ENCODE data around the gene WASL.
"Not testable (repeated sequence)": the region's sequence is repeated elsewhere in the genome, so short reads cannot be mapped to it uniquely, and the experiment has no call there.

Gene WASL

DNA sequence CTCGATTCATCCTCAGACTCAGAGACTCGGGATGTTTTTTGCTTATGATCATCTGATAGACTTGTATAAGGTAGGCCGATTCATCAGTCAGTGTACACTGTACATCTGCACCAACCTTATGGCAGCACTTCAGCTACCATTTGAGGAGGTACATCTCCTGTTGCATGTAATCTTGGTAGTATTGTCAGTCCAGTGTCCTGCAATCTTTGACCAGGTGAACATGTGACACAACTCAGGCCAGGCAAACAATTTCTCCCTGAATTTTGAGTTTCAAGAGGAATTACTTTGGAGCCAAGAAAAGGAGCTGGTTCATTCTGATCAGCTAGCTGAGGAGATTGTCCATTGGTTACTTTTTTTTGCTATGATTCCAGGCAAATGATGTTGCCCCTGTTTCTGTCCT lies 19.7 kb upstream of the WASL start:
- no peak for DNase-seq

DNA sequence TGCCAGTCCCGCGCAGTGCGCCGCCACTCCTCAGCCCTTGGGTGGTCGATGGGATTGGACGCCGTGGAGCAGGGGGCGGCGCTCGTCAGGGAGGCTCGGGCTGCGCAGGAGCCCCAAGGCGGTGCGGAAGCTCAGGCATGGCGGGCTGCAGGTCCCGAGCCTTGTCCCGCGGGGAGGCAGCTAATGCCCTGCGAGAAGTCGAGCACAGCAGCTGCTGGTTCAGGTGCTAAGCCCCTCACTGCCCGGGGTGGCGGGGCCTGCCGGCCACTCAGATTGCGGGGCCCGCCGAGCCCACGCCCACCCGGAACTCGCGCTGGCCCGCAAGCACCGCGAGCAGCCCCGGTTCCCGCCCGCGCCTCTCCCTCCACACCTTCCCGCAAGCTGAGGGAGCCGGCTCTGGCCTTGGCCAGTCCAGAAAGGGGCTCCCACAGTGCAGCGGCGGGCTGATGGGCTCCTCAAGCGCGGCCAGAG lies 14.4 kb upstream of the WASL start:
- no peak for DNase-seq

DNA sequence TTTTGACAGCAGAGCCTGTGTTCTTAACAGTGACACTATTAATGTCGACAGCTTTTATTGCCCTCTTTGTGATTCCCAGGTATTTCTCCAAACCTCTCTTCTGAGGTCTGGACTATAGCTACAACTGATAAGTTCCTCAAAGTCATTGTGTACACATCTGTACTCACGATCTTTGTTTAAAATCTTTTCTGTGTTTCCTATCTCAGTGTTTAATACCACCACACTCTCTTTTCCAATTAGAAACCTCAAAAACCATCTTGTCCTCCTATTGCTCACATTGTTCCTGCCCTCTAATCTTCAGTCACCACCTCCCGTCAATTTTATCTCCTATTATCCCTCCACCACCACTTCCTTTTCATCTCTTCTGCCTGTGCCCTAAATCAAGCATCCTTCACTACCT lies 12.9 kb upstream of the WASL start:
- DNase-seq = no peak

DNA sequence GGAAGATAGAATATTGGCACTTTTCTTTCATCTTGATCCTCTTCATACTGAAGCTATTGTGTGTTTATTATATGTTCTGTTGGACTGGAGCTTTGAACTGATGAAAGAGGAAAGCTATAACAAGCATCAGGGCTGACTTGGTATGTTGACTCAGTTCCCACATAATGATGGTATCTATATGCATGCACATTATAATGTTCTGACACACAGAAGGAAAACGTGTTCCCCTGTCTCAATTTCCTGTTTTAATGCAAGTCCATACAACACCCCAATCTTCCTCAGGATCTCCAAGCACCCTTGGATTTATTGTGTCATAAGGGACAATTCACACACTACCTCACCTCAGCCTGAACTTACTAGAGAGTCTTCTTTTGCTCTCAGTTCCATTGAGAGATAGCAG lies 8.3 kb upstream of the WASL start:
- no peak for DNase-seq

DNA sequence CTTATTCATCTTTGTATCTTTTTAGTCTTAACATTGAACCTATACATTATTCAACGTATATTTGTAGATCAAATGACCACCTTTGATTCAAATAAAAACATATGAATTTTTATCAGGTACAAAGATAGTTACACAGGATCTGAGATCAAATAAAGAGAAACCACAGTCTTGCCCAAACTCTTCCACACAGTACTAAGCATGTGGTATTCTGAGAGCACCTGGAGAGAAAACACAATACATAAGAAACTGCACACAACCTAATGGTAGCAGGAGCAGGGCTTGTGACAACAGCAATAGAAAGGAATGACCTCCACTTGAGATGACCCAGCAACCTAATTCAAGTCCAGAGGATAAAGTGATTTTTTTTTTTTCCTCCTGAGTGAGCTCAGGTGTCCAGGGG lies 6.5 kb upstream of the WASL start:
- DNase-seq = no peak

DNA sequence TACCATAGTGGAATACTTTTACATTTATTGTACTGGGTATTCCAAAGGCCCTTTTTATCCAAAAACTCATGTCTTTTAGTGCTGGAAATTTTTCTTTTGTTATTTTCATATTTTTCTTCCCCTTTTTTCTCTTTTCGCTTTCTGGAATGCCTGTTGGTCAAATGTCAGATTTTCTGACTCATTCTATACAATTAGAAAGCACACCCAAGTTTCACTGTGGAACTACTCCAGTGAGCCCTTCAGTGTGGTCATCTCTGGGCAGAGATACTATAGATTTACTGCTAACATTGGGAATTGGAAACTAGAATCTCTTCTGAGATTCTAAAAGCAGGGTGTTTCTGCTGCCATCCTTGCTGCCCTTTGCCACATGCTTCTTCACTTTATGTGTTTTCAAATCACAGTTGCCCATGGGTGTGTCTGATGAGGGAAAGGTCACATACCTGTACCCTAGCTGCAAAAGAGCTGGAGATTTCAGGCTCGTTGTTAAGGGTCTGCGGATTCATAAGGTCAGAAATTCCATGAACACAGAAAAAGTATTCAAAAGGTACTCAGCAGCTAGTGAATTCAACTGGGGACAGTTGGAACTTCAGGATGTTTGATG lies 5.6 kb upstream of the WASL start:
- DNase-seq = no peak

DNA sequence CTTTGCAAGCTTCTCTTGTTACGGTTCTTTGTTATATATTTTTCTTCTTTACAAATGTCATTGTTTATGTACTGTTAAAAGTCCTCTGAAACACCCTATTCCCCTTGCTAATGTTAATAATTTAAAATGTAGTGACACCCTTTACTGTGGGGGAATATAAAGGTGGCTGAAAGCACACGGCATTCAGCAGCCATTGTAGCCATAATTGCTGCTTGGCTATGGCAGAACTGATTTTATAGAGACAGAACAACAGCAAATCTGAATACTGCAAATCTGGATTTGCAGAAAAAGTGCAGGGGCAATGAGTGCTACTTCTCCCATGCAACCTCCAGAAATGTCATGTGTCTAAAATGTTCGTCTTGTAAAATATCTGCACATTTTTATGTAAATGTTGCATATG lies 3.7 kb upstream of the WASL start:
- no peak for DNase-seq

DNA sequence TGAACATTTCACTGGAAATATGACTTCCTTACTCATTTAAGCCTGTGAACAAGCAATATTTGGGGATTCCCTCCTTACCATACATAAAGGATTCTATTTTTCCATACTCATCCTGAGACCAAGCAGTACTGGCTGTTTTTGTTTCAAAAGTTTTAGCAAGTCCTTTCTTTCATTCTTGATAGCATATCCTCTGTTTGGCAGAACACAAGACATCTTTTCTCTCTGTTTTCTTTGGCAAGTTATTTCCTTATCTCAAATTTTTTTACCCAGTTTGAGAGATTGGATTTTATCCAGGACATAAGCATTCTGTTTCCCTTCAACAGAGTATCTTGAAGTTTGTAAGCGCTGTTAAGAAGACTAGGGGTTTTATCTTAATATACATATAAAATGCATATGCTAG lies 3.0 kb upstream of the WASL start:
- DNase-seq = no peak

DNA sequence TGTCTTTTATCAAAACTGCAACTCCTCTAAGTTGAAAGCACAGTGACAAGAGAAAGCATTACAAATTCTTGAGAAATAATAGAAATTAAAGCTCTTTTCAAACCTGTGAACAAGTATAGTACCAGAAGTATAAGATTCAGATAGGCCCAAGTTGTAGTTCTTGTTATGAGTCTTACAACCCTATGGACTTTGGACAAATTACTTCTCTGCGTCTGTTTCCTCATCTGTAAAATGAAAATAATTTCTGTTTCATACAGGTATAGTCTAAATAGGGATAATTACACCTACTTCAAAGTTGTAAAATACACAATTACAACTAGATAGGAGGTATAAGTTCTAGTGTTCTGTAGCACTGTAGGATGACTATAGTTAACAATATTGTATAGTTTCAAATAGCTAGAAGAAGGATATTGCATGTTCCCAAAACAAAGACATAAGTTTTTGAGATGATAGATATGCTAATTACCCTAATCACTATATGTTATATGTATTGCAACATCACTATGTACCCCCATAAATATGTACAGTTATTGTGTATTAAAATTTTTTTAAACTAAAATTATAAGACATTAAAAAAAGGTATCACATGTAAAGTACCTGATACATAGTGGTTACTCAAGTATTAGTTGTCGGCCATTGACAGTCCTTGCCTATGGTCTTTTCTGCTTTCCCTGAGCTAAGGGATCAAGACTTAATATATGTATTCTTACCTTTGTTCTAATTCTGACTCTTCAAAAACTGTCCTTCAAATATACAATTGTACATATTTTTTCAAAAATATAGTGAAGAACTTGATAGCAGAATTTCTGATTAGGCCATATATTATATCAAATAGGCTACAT lies 1.8 kb upstream of the WASL start:
- DNase-seq = no peak

DNA sequence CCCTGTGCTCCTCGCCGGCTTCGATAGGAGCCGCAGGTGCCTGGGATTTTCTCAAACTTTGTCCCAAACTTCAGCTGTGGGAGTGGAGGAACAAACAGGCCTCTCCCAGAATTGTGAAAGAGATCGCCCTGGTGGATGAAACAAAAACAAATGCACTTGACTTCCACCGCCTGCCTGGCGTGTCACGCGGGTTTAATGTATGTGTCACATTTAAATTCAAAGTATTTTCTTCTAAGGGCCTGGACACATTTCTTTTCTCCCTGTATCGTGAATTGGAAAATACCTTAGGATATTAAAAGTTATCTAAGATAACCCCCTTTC lies 694 bp upstream of the WASL start:
- no peak for DNase-seq

DNA sequence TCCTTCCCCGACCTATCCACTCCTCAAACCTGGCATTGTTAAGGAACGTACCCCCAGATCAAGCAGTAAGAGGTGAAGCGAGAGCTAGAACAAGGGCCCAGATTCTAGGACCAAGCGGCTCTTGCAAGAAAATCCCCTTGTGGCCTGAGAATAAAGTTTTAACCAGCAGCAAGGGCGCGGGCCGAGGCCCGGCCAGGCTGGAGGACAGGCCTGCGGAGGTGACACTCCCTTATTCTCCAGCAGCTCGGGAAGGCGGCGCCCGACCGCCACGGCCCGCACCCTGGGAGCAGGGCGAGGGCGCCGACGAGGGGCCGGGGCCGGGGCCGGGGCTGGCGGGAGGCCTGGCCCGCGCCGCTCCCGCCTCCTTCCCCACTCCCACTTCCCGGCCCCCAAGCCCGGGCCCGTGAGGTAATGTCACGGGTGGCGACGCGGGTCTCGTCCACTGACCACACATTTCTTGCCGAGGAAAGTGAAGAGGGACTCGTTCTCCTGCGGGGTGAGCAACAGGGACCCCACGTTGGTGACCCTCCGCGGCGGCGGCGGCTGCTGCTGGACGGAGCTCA lies 551 bp downstream of the WASL start:
- DNase-seq = peak; percentile 13

DNA sequence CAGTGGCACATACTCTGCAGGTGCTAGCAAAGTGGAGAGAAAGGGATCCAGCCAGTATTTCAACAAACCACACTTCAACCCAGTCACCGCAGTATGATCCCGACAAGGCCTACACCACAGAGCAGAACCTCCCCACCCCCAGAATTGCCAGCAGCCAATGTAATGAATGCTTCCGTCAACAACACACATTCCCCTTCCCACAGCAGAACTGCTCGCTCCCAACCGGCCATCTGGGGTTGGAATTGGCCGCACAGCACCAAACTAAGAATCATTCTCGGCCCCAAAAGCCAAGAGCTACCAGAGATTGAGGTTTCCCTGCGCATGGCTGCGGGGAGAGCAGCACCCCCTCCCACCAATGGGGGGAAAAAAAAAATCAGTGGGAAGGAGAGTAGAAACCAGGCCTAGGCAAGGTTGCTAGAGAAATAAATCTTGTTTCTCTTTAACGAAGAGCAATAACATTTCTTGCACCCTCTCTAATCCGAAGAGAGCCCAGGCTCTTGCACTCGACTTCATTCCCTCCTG lies 1.1 kb downstream of the WASL start:
- DNase-seq = no peak

DNA sequence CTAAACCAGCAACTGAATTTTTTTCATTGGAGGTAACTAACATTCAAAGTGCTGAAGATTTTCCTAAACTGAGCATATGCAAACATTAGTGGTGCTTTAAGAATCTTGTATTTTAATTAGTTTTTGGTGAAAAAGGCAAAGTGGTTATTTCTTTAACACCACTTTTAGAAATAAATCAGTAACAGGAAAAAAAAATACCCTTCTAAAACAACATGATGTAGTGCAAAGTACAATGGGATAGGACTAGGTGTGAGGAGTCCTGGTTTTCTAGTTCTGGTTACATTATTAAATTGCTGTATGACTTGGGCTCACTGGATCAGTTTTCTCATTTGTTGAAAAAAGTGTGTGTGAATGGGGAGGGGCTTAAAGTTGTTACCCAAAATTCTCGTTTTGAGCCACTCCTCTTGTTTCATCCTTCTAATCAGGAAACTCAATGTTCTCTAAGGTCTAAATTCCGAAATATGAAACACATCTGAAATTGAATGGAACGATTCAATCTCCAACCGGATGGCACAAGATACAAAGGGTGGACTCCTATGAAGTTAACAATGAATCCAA lies 1.8 kb downstream of the WASL start:
- no peak for DNase-seq

DNA sequence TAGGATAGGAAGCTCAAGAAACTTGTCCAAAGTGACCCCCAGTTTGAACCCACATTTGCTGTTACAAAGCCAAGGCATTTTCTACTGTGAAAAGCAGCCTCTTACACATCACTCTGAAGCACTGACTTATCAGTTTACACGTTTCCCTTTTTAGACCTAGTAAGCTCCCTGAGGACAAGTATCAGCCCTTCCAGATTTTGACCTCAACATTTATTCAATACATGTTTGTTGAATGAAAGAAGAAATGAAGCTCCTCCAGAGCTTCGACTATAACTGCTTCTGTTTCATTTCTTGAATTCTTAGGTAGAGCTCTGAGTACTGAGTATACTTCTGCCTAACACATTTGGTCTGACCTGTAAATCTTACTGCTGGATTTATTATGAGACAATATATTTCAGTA lies 2.7 kb downstream of the WASL start:
- DNase-seq = no peak

DNA sequence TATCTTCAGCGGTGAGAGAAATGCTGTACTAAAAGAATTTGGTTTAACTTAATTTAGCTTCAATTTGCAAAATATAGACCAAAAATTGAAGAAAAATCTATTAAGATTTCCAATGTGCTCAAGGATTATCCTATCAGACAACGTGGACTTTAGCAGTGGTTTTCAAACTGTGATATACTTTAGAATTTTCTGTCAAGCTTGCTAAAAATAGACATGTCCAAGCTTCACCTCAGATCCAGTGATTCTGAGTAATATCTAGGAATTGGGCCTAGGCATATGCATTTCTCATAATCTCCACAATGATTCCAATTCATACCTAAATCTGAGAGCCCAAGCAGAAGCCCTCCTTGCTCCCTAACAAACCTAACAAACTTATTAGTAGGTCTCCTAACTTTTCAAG lies 3.4 kb downstream of the WASL start:
- no peak for DNase-seq

DNA sequence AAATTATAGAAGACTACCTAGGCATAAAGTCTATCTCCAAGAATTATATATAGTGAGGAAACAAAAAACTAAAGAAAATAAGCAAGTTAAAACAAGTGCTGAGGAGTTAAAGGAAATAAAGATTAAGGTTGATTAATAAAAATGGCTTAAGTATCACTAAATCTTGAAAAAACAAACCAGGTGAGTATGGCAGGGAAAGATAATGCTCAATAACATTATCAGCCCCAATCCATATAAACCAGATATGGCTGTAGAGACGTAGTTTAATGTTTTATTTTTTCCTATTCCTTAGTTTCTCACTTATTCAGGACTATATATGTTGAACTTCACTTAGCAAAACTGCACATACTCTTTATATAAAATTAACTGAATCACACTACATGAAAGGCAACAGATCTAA lies 4.4 kb downstream of the WASL start:
- no peak for DNase-seq

DNA sequence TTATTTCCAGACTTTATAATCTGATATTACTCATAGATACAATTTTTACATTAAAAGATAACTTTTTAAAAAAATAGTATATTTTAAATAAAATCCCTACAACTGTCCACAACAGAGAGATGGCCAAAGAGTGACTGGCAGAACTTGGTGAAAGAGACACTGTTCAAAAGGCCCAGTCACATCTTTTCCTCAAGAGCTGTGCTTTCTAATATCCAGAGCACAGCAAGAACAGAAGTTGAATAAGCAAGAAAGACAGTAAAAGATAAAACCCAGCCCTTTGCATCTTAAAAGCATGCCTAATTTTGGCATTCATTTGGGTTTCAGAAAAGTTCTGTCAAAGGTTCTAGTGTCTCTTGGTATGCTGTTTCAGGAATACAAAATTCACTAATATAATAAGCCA lies 6.9 kb downstream of the WASL start:
- no peak for DNase-seq

DNA sequence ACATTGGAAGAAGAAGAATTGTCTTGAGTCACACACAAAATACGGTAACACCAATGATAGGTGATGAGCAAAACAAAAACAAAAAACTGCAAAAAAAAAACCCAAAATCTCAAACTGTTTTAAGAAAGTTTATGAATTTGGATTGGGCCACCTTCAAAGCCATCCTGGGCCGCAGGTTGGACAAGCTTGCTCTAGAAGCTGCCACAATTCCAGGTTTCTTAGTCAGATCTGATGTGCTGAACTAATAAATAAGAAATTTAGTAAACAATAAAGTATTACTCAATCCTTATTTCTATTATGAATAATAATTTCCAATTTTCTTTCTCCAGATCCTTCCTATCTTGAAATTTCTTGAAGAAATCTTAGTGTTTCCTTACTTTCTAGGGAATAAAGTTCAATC lies 10.0 kb downstream of the WASL start:
- no peak for DNase-seq

DNA sequence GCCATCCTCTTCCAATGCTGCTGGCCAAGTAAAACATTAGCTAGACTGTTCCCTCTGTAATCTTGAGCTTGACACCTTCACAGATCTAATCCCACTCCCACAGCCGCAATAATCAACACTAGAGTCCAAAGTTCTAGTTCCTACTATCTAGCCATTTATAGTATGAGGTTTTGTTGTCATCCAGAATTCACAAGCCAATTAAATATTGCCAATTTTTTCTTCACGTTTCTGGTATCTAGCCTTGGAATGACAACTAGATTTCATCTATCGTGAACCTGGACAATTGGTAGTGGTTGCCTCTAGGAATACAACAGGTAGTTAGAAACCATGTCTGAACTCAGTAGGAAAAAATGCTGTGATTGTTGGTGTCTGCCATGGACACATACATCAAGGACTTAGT lies 10.4 kb downstream of the WASL start:
- DNase-seq = no peak

DNA sequence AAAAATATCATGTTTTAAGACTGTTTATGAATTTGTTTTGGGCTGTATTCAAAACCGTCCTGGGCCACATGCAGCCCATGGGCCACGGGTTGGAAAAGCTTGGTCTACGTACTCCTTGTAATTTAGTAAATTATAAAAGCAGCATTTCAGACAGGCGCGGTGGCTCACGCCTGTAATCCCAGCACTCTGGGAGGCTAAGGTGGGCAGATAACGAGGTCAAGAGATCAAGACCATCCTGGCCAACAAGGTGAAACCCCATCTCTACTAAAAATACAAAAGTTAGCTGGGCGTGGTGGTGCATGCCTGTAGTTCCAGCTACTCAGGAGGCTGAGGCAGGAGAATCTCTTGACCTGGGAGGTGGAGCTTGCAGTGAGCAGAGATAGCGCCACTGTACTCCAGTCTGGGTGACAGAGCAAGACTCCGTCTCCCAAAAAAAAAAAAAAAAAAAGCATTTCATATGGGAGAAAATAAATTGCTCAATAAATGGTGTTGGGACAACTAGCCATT lies 11.6 kb downstream of the WASL start:
- DNase-seq = not testable (repeated sequence)

DNA sequence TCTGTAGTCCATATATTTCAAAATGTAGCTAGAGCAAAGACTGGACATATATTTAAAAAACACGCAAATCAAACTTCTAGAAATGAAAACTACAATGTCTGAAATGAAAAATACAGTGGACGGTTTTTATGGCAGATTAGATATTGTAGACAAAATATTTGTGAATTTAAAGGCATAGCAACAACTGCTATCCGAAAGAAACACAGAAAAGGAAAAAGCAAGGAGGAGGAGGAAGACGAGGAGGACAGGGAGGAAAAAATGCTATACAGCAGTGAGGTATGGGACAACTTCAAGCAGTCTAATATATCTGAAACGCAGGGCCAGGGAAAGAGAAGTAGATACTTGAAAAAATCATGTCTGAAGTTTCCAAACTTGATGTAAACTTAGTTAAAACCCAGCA lies 13.3 kb downstream of the WASL start:
- no peak for DNase-seq

DNA sequence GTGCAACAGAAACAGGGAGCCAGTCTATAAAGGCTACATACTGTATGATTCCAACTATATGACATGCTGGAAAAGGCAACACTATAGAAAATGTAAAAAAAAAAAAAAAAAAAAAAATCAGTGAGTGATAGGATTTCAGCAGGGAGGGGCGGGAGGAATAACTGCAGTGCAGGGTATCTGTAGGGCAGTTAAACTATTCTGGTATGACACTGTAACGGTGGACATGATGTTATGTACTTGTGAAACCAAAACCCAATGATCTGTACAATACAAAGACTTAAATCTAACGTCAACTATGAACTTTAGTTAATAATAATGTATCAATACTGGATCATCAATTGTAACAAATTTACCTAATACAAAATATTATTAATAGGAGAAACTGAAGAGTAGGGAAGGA lies 14.3 kb downstream of the WASL start:
- no peak for DNase-seq

DNA sequence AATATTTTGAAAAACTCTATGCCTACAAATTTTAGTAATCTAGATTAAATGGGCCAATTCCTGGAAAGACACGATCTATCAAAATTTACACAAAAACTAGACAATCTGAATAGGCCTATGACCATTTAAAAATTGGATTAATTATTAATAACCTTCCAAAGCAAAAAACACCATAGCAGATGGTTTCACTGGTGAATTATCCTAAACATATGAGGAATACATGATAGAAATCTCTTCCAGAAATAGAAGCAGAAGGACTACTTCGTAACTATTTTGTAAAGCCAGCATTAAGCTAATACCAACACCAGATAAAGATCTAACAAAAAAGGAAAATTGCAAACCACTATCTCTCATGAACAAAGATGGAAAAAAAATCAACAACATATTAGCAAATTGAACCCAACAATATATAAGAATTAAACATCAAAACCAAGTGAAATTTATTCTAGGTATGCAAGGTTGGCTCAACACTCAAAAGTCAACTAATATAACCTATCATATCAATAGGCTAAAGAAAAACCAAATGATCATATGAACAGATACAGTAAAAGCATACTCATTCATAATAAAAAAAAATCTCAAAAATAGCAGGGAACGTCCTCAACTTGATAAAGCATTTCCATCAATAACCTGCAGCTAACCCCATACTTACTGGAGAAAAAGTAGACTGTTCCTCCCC lies 16.3 kb downstream of the WASL start:
- no peak for DNase-seq

Data from T-helper 9 cell (primary cell).